Activated CD8-positive, alpha-beta memory T cell treated with anti-CD3 and anti-CD28 coated beads for 24 hours (primary cell): ENCODE results near the gene HLCS.

Experiments used
- DNase-seq: peaks from one replicate; pipeline ENCODE4 v3.0.0-alpha.2; 2020

Gene HLCS

GRCh38 chr21:36735724-36736320 lies 230.6 kb downstream of the HLCS start:
- DNase-seq, result no peak

GRCh38 chr21:36735201-36735515 lies 231.3 kb downstream of the HLCS start:
- DNase-seq, result no peak

GRCh38 chr21:36734367-36735200 lies 231.9 kb downstream of the HLCS start:
- DNase-seq, result no peak

GRCh38 chr21:36733857-36734256 lies 232.6 kb downstream of the HLCS start:
- DNase-seq, result no peak

- DNase-seq, result no peak
Observed at GRCh38 chr21:36732761-36733160, 233.7 kb downstream of the HLCS start.

GRCh38 chr21:36732217-36732616 lies 234.3 kb downstream of the HLCS start:
- DNase-seq, result no peak

- DNase-seq, result no peak
Observed at GRCh38 chr21:36730291-36731281, 235.9 kb downstream of the HLCS start.

- no peak for DNase-seq
Observed at GRCh38 chr21:36729310-36729970, 237.0 kb downstream of the HLCS start.

- DNase-seq, result peak; percentile 38
Observed at GRCh38 chr21:36728371-36729111, 237.9 kb downstream of the HLCS start.

GRCh38 chr21:36727866-36728265 lies 238.6 kb downstream of the HLCS start:
- peak; percentile 1 for DNase-seq

GRCh38 chr21:36725793-36726386 lies 240.6 kb downstream of the HLCS start:
- no peak for DNase-seq

GRCh38 chr21:36724660-36725059 lies 241.8 kb downstream of the HLCS start:
- no peak for DNase-seq

GRCh38 chr21:36723371-36723881 lies 243.0 kb downstream of the HLCS start:
- no peak for DNase-seq

GRCh38 chr21:36722370-36723368 lies 243.8 kb downstream of the HLCS start:
- DNase-seq, result no peak

- no peak for DNase-seq
Observed at GRCh38 chr21:36721817-36722216, 244.7 kb downstream of the HLCS start.

- DNase-seq, result no peak
Observed at GRCh38 chr21:36719614-36720013, 246.9 kb downstream of the HLCS start.

GRCh38 chr21:36718951-36719501 lies 247.4 kb downstream of the HLCS start:
- no peak for DNase-seq

GRCh38 chr21:36717976-36718375 lies 248.5 kb downstream of the HLCS start:
- no peak for DNase-seq

- DNase-seq, result no peak
Observed at GRCh38 chr21:36716836-36717235, 249.6 kb downstream of the HLCS start.

- DNase-seq, result no peak
Observed at GRCh38 chr21:36716387-36716786, 250.1 kb downstream of the HLCS start.
